ENCODE results near the gene TSC22D1.
"Not testable (repeated sequence)": the region's sequence is repeated elsewhere in the genome, so short reads cannot be mapped to it uniquely, and the experiment has no call there.

TSC22D1 gene

GRCh38 chr13:44575741-44576350, at the start of gene TSC22D1:
Gene TSC22D1 (minus strand): TSS chr13:44576330. CDS start chr13:44576074, 256 bp downstream.
- peak in 1 of 2 experiments; percentile 33 for DNase-seq

GRCh38 chr13:44622708-44623107, 46.6 kb upstream of the TSC22D1 start:
- no peak for DNase-seq

- DNase-seq = no peak
Observed at GRCh38 chr13:44622261-44622660, 46.1 kb upstream of the TSC22D1 start.

- DNase-seq = no peak
Observed at GRCh38 chr13:44620057-44620456, 43.9 kb upstream of the TSC22D1 start.

- DNase-seq = no peak
Observed at GRCh38 chr13:44619651-44620050, 43.5 kb upstream of the TSC22D1 start.

GRCh38 chr13:44618326-44618725, 42.2 kb upstream of the TSC22D1 start:
- no peak for DNase-seq

GRCh38 chr13:44617648-44618047, 41.5 kb upstream of the TSC22D1 start:
- DNase-seq = no peak

- DNase-seq = no peak
Observed at GRCh38 chr13:44609137-44609536, 33.0 kb upstream of the TSC22D1 start.

GRCh38 chr13:44605721-44606120, 29.6 kb upstream of the TSC22D1 start:
- no peak for DNase-seq

GRCh38 chr13:44605275-44605674, 29.1 kb upstream of the TSC22D1 start:
- DNase-seq = no peak

GRCh38 chr13:44601586-44601985, 25.5 kb upstream of the TSC22D1 start:
- no peak for DNase-seq

GRCh38 chr13:44593861-44594592, 17.9 kb upstream of the TSC22D1 start:
- not testable (repeated sequence) for DNase-seq

- DNase-seq = no peak
Observed at GRCh38 chr13:44592216-44592847, 16.2 kb upstream of the TSC22D1 start.

GRCh38 chr13:44591316-44591715, 15.2 kb upstream of the TSC22D1 start:
- DNase-seq = no peak

GRCh38 chr13:44583137-44583536, 7.0 kb upstream of the TSC22D1 start:
- no peak for DNase-seq

- no peak for DNase-seq
Observed at GRCh38 chr13:44578067-44578400, 1.9 kb upstream of the TSC22D1 start.

- DNase-seq = peak; percentile 88 to 97
Observed at GRCh38 chr13:44577236-44578066, 1.3 kb upstream of the TSC22D1 start.

GRCh38 chr13:44576351-44577235, 463 bp upstream of the TSC22D1 start:
- DNase-seq = no peak

GRCh38 chr13:44575035-44575434, 1.1 kb downstream of the TSC22D1 start:
- DNase-seq = no peak

GRCh38 chr13:44574466-44574855, 1.7 kb downstream of the TSC22D1 start:
- DNase-seq = no peak

- peak in 1 of 2 experiments; percentile 47 for DNase-seq
Observed at GRCh38 chr13:44573790-44574465, 2.2 kb downstream of the TSC22D1 start.

GRCh38 chr13:44573071-44573470, 3.1 kb downstream of the TSC22D1 start:
- no peak for DNase-seq

All from NCI-H446 (cell line).